Activated CD8-positive, alpha-beta T cell treated with anti-CD3 and anti-CD28 coated beads for 36 hours (primary cell): ENCODE results near the gene GSDME. TPM values are rescaled to one million over a fixed set of nuclear protein-coding genes. Genes with fewer than 3 reads are reported as not detected.

ENCODE experiments used
- ATAC-seq: fragments of 200-7000 bp; cut with Tn5 transposase; one replicate; pipeline ENCODE4 v1.10.0; 2021; ENCODE audit warnings: mild to moderate bottlenecking, moderate library complexity
- CTCF ChIA-PET: fragments of 350-600 bp; sonication (Branson Sonifier 250); formaldehyde crosslinking; loops from one replicate; lab custom pipeline; 2021; ENCODE audit warnings: antibody characterized with exemption; lab: Charles Lee
- POLR2A ChIA-PET: fragments of 350-600 bp; sonication (Branson Sonifier 250); formaldehyde crosslinking; loops from one replicate; lab custom pipeline; 2021; ENCODE audit warnings: antibody characterized with exemption; lab: Charles Lee
- DNase-seq: peaks from one replicate; pipeline ENCODE4 v3.0.0-alpha.2; 2020
- H3K27ac Mint-ChIP-seq: one replicate; pipeline ENCODE4 v1.8.0; 2021; ENCODE audit warnings: mild to moderate bottlenecking, mixed read lengths
- H3K27me3 Mint-ChIP-seq: one replicate; pipeline ENCODE4 v1.8.0; 2021; ENCODE audit warnings: mixed read lengths
- H3K36me3 Mint-ChIP-seq: one replicate; pipeline ENCODE4 v1.8.0; 2021; ENCODE audit warnings: low read depth, mixed read lengths
- H3K4me1 Mint-ChIP-seq: one replicate; pipeline ENCODE4 v1.8.0; 2021; ENCODE audit warnings: low read depth, mixed read lengths
- H3K4me3 Mint-ChIP-seq: one replicate; pipeline ENCODE4 v1.8.0; 2021; ENCODE audit warnings: mild to moderate bottlenecking, moderate library complexity, mixed read lengths
- H3K9me3 Mint-ChIP-seq: one replicate; pipeline ENCODE4 v1.8.0; 2021; ENCODE audit warnings: mixed read lengths
- CTCF ChIP-seq: fragments of 200-600 bp; IDR thresholded peaks from one replicate; pipeline ENCODE4 v1.8.0; 2022; ENCODE audit warnings: antibody characterized with exemption, mild to moderate bottlenecking
- intact Hi-C: fragments of 100-400 bp; cut with micrococcal nuclease; formaldehyde crosslinking; loops from one replicate; pipeline ENCODE4 v1.10.0; 2022
- total RNA-seq, 2 experiments: library from RNA; stranded (reverse); gene quantifications; one replicate each; pipeline ENCODE4 v1.2.3, GENCODE V29; 2021

GSDME gene
- total RNA-seq, 2 experiments from 2014 or later: 5.2 to 6.1 TPM

DNA sequence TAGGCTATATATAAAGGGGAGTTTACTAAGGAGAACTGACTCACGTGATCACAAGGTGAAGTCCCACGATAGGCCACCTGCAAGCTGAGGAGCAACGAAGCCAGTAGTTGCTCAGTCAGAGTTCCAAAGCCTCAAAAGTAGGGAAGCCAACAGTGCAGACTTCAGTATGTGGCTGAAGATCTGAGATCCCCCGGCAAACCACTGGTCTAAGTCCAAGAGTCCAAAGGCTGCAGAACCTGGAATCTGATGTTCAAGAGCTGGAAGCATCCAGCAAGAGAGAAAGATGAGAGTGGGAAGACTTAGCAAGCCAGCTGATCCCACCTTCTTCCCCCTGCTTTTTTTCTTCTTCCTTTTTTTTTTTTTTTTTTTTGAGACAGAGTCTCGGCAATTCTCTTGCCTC lies 27.0 kb upstream of the GSDME start:
- no peaks in the 10 kb centered on the region for H3K27me3 Mint-ChIP-seq
- CTCF ChIA-PET: no interaction called here
- no peaks in the 10 kb centered on the region for H3K36me3 Mint-ChIP-seq
- no peak for DNase-seq
- H3K27ac Mint-ChIP-seq: no peak overlapping the region
- no peak for ATAC-seq
- H3K4me3 Mint-ChIP-seq: no peak overlapping the region
- intact Hi-C loops: no loop called here
- POLR2A ChIA-PET: no interaction called here
- no peaks in the 10 kb centered on the region for H3K4me1 Mint-ChIP-seq
- TF ChIP-seq CTCF: no peak
- peaks cover 8% of the 10 kb centered on the region for H3K9me3 Mint-ChIP-seq

- intact Hi-C loops: no loop called here
- Mint-ChIP-seq H3K27ac (no peak overlapping the region), H3K4me1 (no peaks in the 10 kb centered on the region), H3K36me3 (no peaks in the 10 kb centered on the region), H3K4me3 (no peak overlapping the region), H3K27me3 (no peaks in the 10 kb centered on the region), H3K9me3 (peaks cover 8% of the 10 kb centered on the region)
- DNase-seq (no peak), ATAC-seq (no peak)
- TF ChIP-seq CTCF: no peak
- ChIA-PET POLR2A (no interaction called here), CTCF (interaction anchor here (1.3 kb wide), 1 partner anchor 24 kb away, joined by 3 read pairs; no protein-coding TSS in a partner anchor)
These were observed 26.4 kb upstream of the GSDME start for GRCh38 chr7:24783698-24784097.

DNA sequence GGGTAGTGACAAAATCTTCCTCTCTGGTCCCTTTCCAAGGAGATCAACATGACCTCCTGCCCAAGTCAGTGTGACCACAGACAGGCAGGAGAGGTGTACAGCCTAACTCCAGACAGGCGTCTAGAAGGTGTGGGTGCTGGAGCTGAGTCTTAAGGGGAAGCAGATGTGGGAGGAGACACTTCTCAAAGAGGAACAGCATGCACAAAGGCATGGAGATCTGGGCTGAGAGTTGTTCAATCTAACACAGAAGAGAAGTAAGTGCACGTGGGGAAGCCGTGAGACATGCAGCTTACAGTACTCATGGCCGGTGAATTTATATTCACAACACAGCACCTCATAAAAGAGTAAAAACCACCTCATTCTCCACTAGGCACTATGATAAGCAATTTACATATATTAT lies 23.8 kb upstream of the GSDME start:
- ChIA-PET CTCF (no interaction called here), POLR2A (no interaction called here)
- ATAC-seq (no peak), DNase-seq (no peak)
- peaks cover 8% of the 10 kb centered on the region for H3K9me3 Mint-ChIP-seq
- no peaks in the 10 kb centered on the region for H3K27me3 Mint-ChIP-seq
- no peaks in the 10 kb centered on the region for H3K4me1 Mint-ChIP-seq
- H3K27ac Mint-ChIP-seq: no peak overlapping the region
- no peak for TF ChIP-seq CTCF
- intact Hi-C loops: no loop called here
- no peaks in the 10 kb centered on the region for H3K36me3 Mint-ChIP-seq
- no peak overlapping the region for H3K4me3 Mint-ChIP-seq

DNA sequence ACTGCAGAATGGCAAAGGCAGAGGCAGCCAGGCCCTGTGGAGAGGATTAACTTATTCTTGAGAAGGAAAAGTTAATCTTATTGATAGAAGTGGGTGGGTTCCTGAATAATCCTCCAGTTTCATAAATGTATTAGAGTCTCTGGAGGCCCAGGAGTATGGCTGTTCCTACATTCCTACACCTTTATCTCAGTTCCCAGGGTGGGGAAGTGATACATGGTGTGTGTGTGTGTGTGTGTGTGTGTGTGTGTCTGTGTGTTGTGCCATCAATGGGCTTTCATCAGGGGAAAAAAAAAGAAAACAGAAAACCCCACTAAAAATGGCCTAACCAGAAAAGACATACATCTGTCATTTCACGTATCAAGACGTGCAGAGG lies 22.0 kb upstream of the GSDME start:
- CTCF ChIA-PET: interaction anchor here (1.0 kb wide), 1 partner anchor 193 kb away, joined by 3 read pairs; no protein-coding TSS in a partner anchor
- TF ChIP-seq CTCF: no peak
- DNase-seq (no peak), ATAC-seq (no peak)
- Mint-ChIP-seq H3K27me3 (no peaks in the 10 kb centered on the region), H3K9me3 (peaks cover 8% of the 10 kb centered on the region), H3K36me3 (no peaks in the 10 kb centered on the region), H3K4me1 (no peaks in the 10 kb centered on the region), H3K4me3 (no peak overlapping the region), H3K27ac (no peak overlapping the region)
- intact Hi-C loops: no loop called here
- POLR2A ChIA-PET: no interaction called here

DNA sequence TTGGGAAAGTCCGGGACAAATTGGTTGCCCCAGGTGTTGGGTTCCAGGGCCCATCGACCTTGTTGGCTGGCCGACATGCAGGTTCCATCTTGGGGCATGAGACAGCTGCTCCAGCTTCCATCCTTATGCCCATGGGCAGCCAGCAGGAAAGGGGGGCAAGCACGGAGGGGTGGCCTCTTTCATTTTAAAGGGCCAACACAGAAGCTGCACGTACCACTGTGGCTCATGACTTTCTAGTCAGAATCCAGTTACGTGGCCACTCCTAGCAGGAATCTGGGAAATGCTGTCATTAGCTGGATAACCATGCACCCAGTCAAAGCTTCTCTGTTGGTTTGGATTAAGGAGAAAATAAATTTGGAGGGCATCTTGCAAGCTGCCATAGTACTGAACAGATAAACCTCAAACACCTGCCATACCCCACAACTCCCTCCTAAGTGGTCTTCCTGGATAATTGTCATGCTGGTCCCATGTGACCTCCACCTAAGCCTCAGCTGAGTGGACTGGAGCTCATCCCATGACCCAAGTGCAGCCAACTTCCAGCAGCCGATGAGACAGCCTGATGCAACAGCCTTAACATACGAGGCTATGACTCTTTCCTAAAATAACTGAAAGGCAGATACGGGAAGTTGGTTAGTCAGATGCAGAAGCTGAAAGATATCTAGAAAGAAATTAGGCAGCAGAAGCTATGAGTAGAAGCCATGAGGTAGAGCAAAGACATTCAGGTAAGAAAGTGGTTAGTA lies 21.4 kb upstream of the GSDME start:
- Mint-ChIP-seq H3K27ac (no peak overlapping the region), H3K27me3 (no peaks in the 10 kb centered on the region), H3K9me3 (peaks cover 5% of the 10 kb centered on the region), H3K4me1 (peaks cover 2% of the 10 kb centered on the region), H3K4me3 (no peak overlapping the region), H3K36me3 (no peaks in the 10 kb centered on the region)
- no peak for ATAC-seq
- DNase-seq: no peak
- intact Hi-C loops: no loop called here
- ChIA-PET POLR2A (no interaction called here), CTCF (interaction anchor here (1.0 kb wide), 1 partner anchor 193 kb away, joined by 3 read pairs; no protein-coding TSS in a partner anchor)
- TF ChIP-seq CTCF: no peak
